Measurements from ENCODE around the gene MTF2. TPM values are rescaled to one million over a fixed set of nuclear protein-coding genes. Genes with fewer than 3 reads are reported as not detected.

The MTF2 gene
- polyA plus RNA-seq, 1 donor, result 74.8 TPM

DNA sequence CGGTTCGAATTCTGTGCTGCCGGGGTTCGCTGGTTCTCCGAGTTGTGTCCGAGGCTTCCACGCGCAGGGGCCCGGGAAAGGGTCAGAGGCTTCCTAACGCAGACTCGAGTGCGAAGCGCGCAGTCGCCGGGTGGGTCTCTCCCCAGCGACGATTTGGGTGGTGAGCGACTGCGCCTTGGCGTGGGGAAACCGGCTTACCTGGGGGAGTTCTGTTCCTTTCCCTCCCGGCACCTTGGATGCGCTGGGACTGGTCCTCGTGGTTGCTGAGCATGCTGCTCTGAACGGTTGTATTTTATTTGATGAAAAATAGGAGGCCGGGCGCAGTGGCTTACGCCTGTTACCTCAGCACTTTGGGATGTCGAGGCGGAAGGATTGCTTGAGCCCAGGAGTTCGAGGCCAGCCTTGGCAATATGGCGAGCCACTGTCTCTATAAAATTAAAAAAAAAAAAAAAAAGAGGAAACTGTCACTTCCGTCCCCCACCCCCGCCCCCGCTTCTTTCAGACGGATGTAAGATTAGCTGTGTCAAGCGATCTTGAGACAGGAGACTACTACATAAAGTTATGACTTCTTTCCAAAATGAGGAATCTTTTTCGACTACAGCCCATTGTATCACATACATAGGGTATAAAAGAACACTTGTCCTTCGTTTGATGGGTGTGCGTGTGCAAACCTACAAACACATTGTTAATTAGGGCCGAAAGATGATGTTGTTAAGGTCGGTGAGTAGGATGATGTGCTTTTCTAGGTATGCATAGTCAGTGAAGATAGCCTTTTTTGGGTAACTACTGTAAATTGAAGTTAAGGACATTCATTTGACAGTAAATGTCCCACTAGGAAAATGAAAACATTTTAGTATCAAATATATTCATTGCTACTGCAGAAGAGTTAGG is 101.9 kb downstream of the MTF2 start, which contains the start of gene CCDC18:
Gene CCDC18, plus strand, starts transcription at position 2 of the 891 bp plus-strand sequence. CDS start 2,638 bp downstream, outside the sequence.
- peak; percentile 20 for DNase-seq

DNA sequence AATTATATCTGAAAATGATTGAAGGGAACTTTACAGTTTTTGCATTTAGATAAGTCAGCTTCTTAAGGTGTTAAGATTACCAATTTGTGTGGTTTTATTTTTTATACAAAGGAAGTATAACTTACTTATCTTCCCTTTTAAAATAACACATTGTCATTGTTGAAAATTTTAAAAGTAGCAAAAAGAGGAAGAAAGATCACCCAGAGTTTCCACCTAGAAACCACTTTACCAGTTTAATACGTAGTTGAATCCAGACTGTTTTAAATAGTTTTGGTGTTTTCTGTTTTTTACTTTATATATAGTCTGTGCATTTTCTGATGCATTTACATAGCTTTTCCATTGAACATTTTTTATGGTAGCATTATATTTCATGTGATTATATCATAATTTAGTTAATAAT is 107.6 kb downstream of the MTF2 start:
- DNase-seq, result no peak

Other genes with a start within 250 kb of the MTF2 start
- gene RPL5, start 247.2 kb upstream of the MTF2 start, polyA plus RNA-seq (ENCODE audit: insufficient read length), result 2,616 TPM
- 8.6 TPM for gene DIPK1A, start 117.8 kb upstream of the MTF2 start, polyA plus RNA-seq (ENCODE audit: insufficient read length)
- gene TMED5, start 101.1 kb downstream of the MTF2 start, polyA plus RNA-seq (ENCODE audit: insufficient read length), result 95.2 TPM
- gene CCDC18, start 101.4 kb downstream of the MTF2 start, polyA plus RNA-seq (ENCODE audit: insufficient read length), result 18.8 TPM

Data from left kidney (tissue), 2 donors.